Ishikawa (cell line): Measurements from ENCODE around the gene EPB41L5.

Experiments used
- CEBPB ChIP-seq: IDR thresholded peaks from 2 replicates; pipeline ENCODE4 v1.6.1; 2012
- CREB1 ChIP-seq: IDR thresholded peaks from 2 replicates; pipeline ENCODE4 v1.6.1; 2012; ENCODE audit warnings: low read depth
- EGR1 ChIP-seq: IDR thresholded peaks from 2 replicates; pipeline ENCODE4 v1.6.1; 2012
- EP300 ChIP-seq: IDR thresholded peaks from 2 replicates; pipeline ENCODE4 v1.6.1; 2012; ENCODE audit warnings: borderline replicate concordance
- FOXM1 ChIP-seq: IDR thresholded peaks from 2 replicates; pipeline ENCODE4 v1.6.1; 2012; ENCODE audit warnings: low read depth, borderline replicate concordance
- NFIC ChIP-seq: IDR thresholded peaks from 2 replicates; pipeline ENCODE4 v1.6.1; 2012
- RAD21 ChIP-seq: IDR thresholded peaks from 2 replicates; pipeline ENCODE4 v1.6.1; 2012; ENCODE audit warnings: low read depth
- TAF1 ChIP-seq: IDR thresholded peaks from 2 replicates; pipeline ENCODE4 v1.6.1; 2012; ENCODE audit warnings: low read depth, mild to moderate bottlenecking
- TCF12 ChIP-seq: IDR thresholded peaks from 2 replicates; pipeline ENCODE4 v1.6.1; 2012; ENCODE audit warnings: low read depth
- TEAD4 ChIP-seq: IDR thresholded peaks from 2 replicates; pipeline ENCODE4 v1.6.1; 2012
- YY1 ChIP-seq: IDR thresholded peaks from 2 replicates; pipeline ENCODE4 v1.6.1; 2012; ENCODE audit warnings: low read depth
- ZBTB7A ChIP-seq: IDR thresholded peaks from 2 replicates; pipeline ENCODE4 v1.6.1; 2012; ENCODE audit warnings: low read depth
- TF ChIP-seq, protein P1 (sequence below): IDR thresholded peaks from 2 replicates; pipeline ENCODE4 v1.6.1; 2012
- TF ChIP-seq, protein P2 (sequence below): IDR thresholded peaks from 2 replicates; pipeline ENCODE4 v1.6.1; 2012
- TF ChIP-seq, protein P3 (sequence below): IDR thresholded peaks from 2 replicates; pipeline ENCODE4 v1.6.1; 2012; ENCODE audit warnings: low read depth, mild to moderate bottlenecking

EPB41L5 gene

DNA sequence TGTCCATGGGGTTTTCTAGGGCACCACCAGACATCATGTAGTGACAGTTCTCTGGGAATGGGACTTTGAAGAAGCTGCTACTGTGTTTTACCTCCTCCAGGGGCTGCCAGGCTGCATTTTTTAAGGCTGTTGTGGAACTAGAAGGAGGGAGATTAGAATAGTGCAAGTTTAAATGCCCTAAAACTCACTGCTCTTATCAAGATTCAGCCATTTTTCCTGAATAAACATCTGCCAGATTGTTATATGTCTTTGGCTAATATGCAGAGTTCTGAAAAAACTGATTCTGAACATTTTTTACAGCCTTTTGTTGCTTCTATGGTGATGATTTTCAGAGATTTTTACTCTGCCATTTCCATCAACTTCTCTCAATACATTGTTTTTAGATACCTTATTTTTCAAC, 8.6 kb upstream of the EPB41L5 start:
- TF ChIP-seq ZBTB7A (no peak), YY1 (no peak), CREB1 (no peak), FOXM1 (no peak), RAD21 (no peak), TEAD4 (no peak), NFIC (no peak), TCF12 (no peak), TAF1 (no peak), EGR1 (no peak), EP300 (no peak), CEBPB (no peak)
- TF ChIP-seq, protein P1, sequence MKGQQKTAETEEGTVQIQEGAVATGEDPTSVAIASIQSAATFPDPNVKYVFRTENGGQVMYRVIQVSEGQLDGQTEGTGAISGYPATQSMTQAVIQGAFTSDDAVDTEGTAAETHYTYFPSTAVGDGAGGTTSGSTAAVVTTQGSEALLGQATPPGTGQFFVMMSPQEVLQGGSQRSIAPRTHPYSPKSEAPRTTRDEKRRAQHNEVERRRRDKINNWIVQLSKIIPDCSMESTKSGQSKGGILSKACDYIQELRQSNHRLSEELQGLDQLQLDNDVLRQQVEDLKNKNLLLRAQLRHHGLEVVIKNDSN = no peak
- TF ChIP-seq, protein P2, sequence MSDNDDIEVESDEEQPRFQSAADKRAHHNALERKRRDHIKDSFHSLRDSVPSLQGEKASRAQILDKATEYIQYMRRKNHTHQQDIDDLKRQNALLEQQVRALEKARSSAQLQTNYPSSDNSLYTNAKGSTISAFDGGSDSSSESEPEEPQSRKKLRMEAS = no peak
- TF ChIP-seq, protein P3, sequence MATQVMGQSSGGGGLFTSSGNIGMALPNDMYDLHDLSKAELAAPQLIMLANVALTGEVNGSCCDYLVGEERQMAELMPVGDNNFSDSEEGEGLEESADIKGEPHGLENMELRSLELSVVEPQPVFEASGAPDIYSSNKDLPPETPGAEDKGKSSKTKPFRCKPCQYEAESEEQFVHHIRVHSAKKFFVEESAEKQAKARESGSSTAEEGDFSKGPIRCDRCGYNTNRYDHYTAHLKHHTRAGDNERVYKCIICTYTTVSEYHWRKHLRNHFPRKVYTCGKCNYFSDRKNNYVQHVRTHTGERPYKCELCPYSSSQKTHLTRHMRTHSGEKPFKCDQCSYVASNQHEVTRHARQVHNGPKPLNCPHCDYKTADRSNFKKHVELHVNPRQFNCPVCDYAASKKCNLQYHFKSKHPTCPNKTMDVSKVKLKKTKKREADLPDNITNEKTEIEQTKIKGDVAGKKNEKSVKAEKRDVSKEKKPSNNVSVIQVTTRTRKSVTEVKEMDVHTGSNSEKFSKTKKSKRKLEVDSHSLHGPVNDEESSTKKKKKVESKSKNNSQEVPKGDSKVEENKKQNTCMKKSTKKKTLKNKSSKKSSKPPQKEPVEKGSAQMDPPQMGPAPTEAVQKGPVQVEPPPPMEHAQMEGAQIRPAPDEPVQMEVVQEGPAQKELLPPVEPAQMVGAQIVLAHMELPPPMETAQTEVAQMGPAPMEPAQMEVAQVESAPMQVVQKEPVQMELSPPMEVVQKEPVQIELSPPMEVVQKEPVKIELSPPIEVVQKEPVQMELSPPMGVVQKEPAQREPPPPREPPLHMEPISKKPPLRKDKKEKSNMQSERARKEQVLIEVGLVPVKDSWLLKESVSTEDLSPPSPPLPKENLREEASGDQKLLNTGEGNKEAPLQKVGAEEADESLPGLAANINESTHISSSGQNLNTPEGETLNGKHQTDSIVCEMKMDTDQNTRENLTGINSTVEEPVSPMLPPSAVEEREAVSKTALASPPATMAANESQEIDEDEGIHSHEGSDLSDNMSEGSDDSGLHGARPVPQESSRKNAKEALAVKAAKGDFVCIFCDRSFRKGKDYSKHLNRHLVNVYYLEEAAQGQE = no peak

DNA sequence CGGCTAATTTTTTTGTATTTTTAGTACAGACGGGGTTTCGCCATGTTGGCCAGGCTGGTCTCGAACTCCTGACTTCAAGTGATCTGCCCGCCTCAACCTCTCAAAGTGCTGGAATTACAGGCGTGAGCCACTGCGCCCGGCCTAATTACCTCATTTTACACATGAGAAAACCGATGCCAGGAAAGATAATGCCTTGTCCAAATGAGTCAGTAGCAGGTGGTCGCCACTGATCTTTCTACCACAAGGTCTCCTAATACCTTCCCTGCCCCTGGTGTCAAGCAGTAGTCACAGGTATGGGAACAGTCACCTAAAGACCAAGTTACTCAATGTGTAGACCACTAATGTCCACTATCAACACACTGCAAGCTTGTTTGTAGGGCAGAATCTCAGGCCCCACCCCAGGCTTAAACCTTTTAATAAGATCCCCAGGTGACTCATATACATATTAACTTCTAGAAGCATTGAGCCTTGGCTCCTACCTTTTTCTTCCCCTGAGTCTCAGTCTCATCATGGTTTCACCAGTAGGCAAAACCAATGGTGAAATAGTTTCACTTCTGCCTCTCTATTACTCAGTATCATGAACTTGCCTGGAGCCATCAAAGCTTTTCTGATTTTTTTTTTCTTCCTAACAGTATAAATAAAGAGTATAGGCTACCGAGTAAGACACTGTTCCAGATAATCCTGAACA, 6.9 kb upstream of the EPB41L5 start:
- TF ChIP-seq NFIC (no peak), FOXM1 (no peak), EGR1 (no peak)

DNA sequence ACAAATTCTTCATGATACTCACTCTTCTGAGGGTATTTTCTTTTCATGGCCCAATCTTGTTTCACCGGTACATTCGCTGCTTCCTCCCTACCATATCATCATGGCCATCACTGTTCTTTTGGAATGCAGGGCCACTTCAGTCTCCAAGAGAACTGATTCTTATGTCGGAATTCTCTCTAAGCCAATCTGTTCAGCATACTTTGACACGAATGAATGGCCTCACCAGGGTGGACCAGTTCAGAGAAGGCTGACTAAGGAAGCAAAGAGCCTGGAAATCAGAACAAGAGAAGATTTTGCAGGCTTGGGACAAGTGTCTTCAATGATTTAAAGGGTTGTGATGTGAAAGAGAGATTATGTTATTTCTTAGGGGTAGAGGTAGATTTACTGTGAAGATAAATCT, 5.0 kb upstream of the EPB41L5 start:
- TF ChIP-seq CEBPB (no peak), TEAD4 (no peak)

DNA sequence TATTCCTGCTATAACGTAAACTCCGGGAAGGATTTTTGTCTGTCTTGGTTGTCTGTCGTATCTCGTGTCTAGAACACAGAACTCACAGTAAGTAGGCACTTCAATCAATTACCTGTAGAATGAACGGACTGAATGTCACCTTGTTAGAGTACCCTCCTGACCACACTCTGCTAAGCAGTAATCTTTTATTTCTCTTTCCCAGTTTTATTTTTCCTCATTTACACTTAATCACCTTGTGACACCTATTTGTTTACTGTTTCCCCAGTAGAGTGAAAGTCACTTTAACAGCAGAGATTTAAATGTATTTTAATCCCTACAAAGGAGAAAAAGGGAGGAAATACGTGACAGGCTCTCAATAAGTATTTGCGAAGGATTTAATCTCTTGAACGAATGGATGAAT, 514 bp upstream of the EPB41L5 start:
- TF ChIP-seq FOXM1 = no peak
- no peak for TF ChIP-seq EP300
- TF ChIP-seq RAD21 = no peak
- no peak for TF ChIP-seq ZBTB7A
- no peak for TF ChIP-seq YY1
- no peak for TF ChIP-seq CEBPB
- TF ChIP-seq TCF12 = no peak
- TF ChIP-seq, protein P2 = no peak
- no peak for TF ChIP-seq TEAD4
- no peak for TF ChIP-seq EGR1
- TF ChIP-seq TAF1 = no peak
- TF ChIP-seq, protein P1 = no peak
- TF ChIP-seq, protein P3 = no peak
- no peak for TF ChIP-seq CREB1
- TF ChIP-seq NFIC = no peak

DNA sequence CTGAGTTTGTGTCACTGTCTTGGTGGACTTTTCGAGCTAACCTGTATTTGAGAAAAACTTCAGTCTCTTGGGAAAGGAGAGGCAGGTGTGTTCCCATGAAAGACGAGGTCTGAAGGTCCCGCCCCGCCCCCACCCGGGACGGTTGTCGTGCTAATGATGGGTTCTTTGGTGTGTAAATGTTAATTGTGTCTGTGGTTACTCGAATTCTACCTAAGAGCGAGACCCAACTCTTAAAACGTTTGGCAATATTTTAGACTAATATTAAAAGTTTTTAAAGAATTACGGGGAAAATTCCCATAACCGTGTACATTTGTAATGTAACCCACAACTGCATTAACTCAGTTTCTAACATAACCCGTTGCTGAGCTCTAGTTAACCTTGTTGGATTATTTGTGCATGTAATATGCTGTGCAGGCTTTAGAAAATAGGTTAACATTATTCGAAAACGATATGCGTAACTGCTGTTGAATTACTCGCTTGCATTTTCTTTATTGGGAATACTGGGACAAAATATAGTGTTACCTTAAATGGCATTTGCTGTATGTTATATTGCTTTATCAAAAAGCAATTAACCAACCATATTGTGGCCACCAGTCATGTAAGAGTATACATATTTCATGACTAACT, 833 bp downstream of the EPB41L5 start:
- no peak for TF ChIP-seq FOXM1
- TF ChIP-seq EP300 = no peak
- TF ChIP-seq CREB1 = no peak
- TF ChIP-seq TAF1 = no peak
- TF ChIP-seq, protein P3 = no peak
